NT2/D1 (cell line): ENCODE data around the gene C3orf62.

ENCODE experiments used
- DNase-seq: peaks from one replicate; pipeline ENCODE4 v3.0.0-alpha.2; 2011; ENCODE audit warnings: low read depth, low spot score
- H3K27me3 ChIP-seq: 2 replicates; pipeline ENCODE4 v1.6.0; 2011; ENCODE audit warnings: mild to moderate bottlenecking; ENCODE audit not compliant: insufficient read length, insufficient read depth
- H3K36me3 ChIP-seq: 2 replicates; pipeline ENCODE4 v1.6.1; 2011; ENCODE audit warnings: mild to moderate bottlenecking, low read length, mixed read lengths; ENCODE audit not compliant: insufficient read depth, insufficient read length
- H3K4me1 ChIP-seq: 2 replicates; pipeline ENCODE4 v1.5.1; 2011; ENCODE audit not compliant: insufficient read depth, insufficient read length
- H3K4me3 ChIP-seq: 2 replicates; pipeline ENCODE4 v1.5.1; 2011; ENCODE audit warnings: low read depth; ENCODE audit not compliant: insufficient read length
- H3K9ac ChIP-seq: 2 replicates; pipeline ENCODE4 v1.6.0; 2011; ENCODE audit warnings: low read depth; ENCODE audit not compliant: insufficient read length
- H3K9me3 ChIP-seq: 2 replicates; pipeline ENCODE4 v1.5.1; 2011; ENCODE audit warnings: mild to moderate bottlenecking, low read length; ENCODE audit not compliant: insufficient read depth
- SUZ12 ChIP-seq: IDR thresholded peaks from 2 replicates; pipeline ENCODE4 v1.6.1; 2011; ENCODE audit not compliant: insufficient read length, insufficient read depth; ENCODE audit errors: extremely low read depth
- YY1 ChIP-seq: IDR thresholded peaks from 2 replicates; pipeline ENCODE4 v1.6.1; 2011; ENCODE audit not compliant: insufficient read length, insufficient read depth
- ZNF274 ChIP-seq: IDR thresholded peaks from 2 replicates; pipeline ENCODE4 v1.6.1; 2011; ENCODE audit warnings: mild to moderate bottlenecking, low read depth, low read length

Gene C3orf62

DNA sequence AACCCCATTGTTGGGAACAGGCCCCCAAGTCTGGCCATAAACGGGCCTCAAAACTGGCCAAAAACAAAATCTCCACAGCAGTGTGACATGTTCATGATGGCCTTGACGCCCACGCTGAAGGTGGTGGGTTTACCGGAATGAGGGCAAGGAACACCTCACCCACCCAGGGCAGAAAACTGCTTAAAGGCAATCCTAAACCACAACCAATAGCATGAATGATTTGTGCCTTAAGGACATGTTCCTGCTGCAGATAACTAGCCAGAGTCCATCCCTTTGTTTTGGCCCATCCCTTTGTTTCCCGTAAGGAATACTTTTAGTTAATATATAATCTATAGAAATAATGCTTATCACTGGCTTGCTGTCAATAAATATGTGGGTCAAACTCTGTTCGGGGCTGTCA is 57.9 kb downstream of the C3orf62 start:
- Histone ChIP-seq H3K27me3 (no peaks in the 10 kb centered on the region), H3K9ac (no peak overlapping the region), H3K9me3 (peaks cover 53% of the 10 kb centered on the region), H3K36me3 (peaks cover 58% of the 10 kb centered on the region), H3K4me3 (no peak overlapping the region), H3K4me1 (no peaks in the 10 kb centered on the region)
- TF ChIP-seq YY1 (no peak), SUZ12 (no peak), ZNF274 (no peak)
- no peak for DNase-seq
